Left renal pelvis (tissue), 4 donors: ENCODE data around the gene IGF2. TPM values are rescaled to one million over a fixed set of nuclear protein-coding genes. Genes with fewer than 3 reads are reported as not detected.
A peak's percentile ranks its signal among the peaks of the same experiment; 100 is the strongest.

Source experiments
- DNase-seq, 4 donors: peaks; one replicate each; pipeline ENCODE4 v3.0.0-alpha.2; 2013; ENCODE audit warnings: low read depth in 4 of 4, low spot score in 3 of 4
- polyA plus RNA-seq, 4 donors: library from polyadenylated mRNA; unstranded; fragments of 120-200 nt; gene quantifications; one replicate each; pipeline ENCODE4 v1.2.1, GENCODE V29; 2013; ENCODE audit not compliant: insufficient read length in 4 of 4

The IGF2 gene
- polyA plus RNA-seq, 4 donors = 831 to 2,421 (median 992) TPM

DNA sequence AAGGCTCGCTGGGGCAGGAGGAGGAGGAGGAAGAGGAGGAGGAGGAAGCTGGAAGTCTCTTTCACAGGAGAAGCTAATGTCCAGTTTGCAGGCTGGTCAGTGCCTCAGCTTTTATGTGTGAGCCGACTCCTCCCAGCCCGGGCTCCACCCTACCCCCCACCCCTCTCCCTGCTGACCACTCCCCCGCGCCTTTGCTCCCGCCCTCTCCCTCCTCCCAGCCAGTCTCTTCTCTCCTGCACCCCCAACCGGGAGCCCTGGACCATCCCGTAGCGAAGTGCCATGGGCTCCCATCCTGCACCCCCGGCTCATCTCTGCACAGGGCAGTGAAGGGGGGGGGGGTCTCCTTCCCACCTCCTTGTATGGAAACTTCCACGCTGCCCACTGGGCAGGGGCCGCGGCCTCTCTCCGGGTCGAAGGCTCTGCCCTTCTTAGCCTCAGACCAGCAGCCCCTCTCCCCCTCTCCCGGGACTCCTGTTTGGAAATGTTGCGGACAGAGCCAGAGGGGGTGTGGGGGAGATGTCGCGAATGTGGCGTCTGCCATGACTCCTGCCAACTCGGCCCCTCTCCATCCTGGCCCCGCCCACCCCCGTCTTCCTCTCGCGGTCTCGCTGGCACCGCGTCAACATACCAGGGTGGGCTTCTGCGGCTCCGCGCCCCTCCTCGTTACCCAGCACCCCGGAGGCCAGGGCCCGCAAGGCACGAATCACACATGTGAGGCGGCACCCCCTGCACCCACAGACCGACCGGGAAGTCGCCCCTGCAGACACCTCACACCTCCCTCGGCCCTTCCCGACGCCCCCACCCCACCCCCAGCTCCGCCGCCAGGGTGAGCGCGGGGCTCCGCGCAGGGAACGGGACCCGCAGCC, 1.8 kb downstream of the IGF2 start:
- DNase-seq = peak in 3 of 4 donors; percentile 65 to 79 (median 70)

DNA sequence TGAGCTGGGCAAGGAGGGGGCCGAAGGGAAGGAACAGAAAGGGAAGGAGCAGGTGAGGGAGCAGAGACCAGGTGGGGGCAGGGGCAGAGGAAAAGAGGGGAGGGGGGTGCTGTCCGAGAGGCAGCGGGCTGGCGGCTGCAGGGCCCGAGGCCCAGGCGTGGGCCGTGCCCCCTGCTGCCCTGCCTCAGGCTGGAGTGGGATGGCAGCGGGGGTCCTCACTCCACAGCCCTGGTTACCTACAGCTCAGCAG, 2.3 kb downstream of the IGF2 start:
- DNase-seq = no peak

GRCh38 chr11:2136209-2136951, 2.8 kb downstream of the IGF2 start:
- no peak for DNase-seq

DNA sequence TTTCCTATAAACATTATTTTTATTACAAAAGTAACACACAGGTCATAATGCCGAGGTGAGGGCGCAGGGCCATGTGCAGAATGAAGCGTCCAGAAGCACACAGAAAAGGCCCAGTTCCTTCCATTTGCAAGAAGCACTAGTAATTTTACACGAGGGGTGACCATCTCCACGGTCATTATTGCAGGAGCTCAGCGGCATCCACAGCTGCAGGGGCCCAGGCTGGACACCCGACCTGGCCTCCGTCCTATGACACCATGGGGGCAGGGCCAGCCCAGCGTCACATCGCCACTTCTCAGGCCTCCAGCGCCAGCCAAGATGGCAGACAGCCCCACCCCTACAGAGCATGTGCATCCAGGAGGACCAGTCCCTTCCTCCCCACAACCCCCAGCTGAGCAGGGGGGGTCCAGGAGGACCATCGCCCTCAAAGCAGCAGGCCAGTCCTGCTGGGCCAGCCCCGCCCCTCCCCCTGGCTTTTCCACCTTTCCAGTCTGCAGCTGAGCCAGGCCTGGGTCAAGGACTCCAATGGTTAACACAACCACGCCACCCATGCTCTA, 3.5 kb downstream of the IGF2 start:
- no peak for DNase-seq

GRCh38 chr11:2135018-2135569, 4.1 kb downstream of the IGF2 start:
- DNase-seq = no peak

DNA sequence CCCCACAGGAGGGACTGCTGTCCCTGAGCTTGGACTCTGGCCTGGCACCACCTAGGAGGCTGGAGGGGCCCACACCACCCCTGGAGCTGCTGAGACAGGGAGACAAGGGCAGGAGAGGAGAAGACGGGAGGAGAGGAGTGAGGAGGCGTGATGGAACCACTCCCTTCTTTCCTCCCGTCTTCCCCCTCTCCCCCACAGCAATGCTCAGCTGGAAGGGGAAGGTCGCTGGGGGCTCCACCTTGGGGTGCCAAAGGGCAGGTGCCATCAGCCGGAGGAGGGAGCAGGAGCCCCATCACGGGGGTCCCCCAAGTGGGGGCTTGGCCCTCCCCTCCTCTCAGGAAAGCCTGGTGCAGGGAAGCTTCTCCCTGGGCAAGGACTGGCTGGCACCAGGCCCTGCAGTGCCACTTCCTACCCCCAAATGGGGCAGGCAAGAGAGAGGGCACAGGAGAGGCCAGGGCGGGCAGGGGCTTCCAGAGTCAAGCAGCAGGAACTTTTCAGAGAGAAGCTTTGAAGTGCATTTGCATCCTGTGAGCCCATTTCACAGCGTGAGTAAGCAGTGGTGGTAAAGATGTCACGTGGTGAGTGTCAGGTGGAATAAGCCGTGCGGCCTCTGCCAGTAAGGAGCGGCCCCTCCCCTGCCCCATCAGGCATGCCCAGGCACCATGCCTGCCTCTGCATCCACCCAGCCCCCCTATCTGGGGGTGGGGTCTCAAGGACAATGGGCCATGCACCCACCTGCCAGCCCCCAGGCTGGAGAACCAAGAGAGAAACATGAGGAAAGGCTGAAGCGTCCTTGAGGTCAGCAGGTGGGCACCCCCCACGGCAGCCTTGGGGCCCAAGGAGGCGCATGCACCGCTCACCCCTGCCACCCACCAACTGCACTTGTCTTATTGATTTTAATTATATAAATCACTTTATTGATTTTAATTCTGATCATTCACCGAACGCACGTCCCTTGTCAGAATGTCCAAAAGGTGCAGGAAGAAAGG, 4.9 kb downstream of the IGF2 start:
- no peak for DNase-seq

DNA sequence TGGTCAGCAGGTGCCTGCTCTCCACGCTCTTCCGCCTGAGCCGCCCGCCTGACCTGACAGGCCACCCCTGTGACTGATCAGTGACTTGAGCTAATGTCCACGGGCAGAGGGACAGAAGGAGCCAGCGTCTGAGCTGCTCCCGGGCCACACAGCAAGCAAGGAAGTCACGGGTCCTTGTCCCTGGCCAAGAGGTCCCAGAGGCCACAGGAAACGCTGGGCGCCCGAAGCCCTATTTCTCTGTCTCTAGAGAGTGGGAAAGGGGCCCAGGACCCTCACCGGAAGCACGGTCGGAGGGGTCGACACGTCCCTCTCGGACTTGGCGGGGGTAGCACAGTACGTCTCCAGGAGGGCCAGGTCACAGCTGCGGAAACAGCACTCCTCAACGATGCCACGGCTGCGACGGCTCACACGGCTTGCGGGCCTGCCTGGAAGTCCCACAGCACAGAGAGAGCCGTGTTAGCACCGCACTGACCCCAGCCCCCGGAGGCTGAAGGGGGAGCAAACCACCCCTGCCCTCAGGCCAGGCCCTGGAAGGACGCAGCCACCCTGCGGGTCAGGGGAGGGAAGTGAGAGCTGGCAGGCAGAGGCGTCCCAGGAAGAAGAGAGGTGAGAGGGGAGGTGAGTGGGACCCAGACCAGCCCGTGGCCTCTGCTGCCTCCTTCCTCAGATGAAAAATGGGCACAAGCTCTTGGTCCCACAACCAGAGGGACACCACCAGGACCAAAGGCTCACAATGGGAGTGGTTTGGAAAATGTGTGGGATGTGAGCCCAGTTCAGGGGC, 5.8 kb downstream of the IGF2 start:
- DNase-seq = no peak

DNA sequence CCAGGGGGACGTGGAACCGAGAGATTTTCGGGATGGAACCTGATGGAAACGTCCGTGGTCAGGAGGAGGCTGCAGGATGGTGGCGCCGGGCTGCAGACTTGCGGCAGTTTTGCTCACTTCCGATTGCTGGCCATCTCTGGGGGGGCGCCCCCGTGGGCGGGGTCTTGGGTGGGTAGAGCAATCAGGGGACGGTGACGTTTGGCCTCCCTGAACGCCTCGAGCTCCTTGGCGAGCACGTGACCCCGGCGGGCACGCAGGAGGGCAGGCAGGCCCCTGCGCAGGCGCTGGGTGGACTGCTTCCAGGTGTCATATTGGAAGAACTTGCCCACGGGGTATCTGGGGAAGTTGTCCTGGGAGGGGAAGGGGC, 6.3 kb downstream of the IGF2 start:
- DNase-seq = no peak

- no peak for DNase-seq
These were observed 6.9 kb downstream of the IGF2 start for GRCh38 chr11:2132246-2132645.

- no peak for DNase-seq
These were observed 7.6 kb downstream of the IGF2 start for GRCh38 chr11:2131371-2132236.

DNA sequence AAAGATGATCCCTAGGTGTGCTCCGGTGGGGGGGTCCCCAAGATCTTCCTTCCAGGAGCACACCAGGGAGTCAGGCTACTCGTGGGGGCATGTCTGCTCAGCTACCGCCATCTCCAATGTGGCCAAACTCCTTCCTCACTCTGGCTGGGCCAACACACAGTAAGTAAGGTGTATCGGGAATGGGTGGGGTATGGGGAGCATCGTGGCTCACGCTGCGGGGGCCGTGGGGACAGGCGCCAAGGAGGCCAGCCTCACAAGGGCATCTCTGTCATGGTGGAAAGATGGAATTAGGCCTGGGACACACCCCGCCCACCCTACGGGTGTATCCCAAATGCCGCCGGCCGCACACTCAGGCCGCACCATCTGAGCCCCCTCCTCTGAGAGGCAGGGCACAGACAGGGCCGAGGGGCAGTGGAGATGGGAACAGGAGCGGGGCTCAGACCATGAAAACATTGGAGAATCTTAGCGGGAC, 8.3 kb downstream of the IGF2 start:
- DNase-seq = no peak

DNA sequence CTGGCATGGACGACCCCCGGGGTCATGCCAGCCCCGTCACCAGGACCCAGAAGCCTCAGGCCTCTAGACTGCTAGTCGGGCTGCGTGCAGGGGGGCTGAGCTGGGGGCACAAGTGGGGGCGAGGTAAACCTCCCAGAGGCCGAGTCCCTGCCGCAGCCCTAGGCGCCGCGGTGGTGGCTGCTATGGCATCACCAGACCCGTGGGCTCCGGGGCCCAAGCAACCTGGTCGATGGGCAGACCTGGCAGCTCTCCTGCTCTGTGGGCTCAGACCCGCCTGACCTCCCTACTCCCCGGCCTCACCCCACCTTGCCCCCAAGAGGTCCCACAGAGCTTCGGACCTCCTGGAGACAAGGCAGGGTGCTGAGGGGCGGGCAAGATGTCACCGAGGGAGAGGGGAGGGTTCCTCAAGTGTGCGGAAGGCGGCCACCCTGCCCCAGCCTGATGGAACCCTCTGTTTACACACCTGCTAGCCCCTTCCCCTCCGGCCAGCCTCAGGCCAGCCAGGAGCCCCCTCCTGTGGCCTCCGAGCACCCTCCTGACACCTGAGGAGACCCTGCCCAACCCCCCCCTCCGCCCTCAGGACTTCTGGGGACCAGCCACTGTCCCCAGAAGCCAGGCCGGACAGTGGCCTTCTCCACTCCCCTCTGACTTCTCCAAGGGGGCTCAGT, 9.4 kb downstream of the IGF2 start:
- no peak for DNase-seq

GRCh38 chr11:2129308-2129698, 9.9 kb downstream of the IGF2 start:
- DNase-seq = no peak

DNA sequence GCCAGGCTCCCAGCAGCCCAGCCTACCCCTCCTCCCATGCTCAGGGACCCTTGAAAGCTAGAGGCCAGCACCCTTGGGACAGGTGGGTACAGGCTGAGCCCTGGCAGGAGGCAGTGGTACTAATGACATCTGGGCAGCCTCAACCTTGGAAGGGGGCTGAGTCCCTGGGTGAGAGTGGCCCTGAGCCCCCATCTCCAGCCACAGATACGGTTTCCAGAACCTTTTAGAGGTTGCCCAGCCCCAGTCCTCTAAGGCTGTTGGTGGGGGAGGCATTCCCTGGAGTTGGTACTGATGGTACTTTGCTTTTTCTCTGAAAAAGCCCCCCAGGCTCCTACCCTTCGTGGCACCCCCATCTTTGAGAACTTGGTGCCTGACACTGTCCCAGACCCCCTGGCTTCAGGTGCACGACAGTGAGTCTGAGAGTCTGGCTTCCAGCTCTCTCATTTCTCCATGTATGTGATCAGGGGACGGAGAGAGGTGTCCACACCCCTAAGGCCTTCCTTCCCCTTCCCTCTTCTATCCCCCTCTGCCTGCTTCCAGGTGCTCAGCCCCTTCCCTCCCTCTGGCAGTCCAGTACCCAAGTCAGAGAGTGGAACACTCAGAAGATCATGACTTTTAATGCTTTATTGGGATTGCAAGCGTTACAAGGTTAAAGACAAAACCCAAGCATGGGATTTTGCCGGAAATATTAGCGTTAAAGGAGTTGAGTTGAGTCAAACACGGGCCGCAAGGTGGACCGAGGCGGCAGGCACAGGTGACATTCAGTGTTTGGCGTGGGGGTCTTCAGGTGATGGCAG, 10.5 kb downstream of the IGF2 start:
- DNase-seq = no peak

DNA sequence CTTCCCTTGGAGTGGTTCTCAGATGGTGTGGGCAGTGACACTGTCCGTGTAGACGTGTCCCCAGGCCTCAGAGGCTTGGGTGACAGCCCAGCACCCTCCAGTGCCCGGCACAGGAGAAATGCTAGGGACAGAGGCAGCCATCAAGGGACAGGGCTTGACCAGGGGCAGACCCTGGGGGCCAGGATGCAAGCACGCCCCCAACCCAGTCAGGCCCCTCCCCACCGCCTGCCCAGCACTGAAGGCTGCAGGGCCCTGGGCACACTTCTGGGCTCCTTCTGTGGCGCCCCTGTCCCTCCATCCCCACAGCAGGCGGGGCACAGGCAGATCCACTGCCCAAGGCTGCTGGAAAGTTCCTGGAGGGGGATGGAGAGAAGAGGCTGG, 11.1 kb downstream of the IGF2 start:
- DNase-seq = no peak

GRCh38 chr11:2127482-2128129, 11.6 kb downstream of the IGF2 start:
- DNase-seq = no peak

DNA sequence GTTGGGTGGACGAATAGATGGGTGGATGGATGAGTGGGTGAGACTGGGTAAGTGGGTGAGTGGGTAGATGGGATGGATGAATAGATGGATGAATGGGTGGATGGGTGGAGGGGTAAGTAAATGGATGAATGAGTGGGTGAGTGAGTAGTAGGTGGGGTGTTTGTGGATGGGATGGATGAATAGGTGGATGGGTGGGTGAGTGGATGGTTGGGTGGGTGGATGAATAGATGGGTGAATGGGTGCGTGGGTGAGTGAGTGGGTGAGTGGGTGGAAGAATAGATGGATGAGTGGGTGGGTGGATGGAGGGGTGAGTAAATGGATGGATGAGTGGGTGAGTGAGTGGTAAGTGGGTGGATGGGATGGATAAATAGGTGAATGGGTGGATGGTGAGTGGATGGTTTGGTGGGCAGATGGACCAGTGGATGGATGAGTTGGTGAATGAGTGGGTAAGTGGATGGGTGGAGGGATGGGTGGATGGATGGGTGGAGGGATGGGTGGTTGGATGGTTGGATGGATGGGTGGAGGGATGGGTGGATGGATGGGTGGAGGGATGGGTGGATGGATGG, 12.6 kb downstream of the IGF2 start:
- no peak for DNase-seq
